GM21423 (cell line): ENCODE results near the gene MOV10.
"Not testable (repeated sequence)": the region's sequence is repeated elsewhere in the genome, so short reads cannot be mapped to it uniquely, and the experiment has no call there.

Source experiments
- ATAC-seq: cut with Tn5 transposase; IDR thresholded peaks from one replicate; pipeline ENCODE4 v1.9.1; 2021; ENCODE audit warnings: mild to moderate bottlenecking, moderate library complexity; ENCODE audit not compliant: unreplicated experiment

MOV10 gene

GRCh38 chr1:112674440-112674985 lies at the start of gene MOV10:
Gene MOV10, plus strand, starts transcription at chr1:112674659. Its CDS starts 254 bp downstream, at chr1:112674913.
- peak; percentile 56 for ATAC-seq

- no peak for ATAC-seq
These were observed 48.8 kb upstream of the MOV10 start for GRCh38 chr1:112625696-112626095.

- no peak for ATAC-seq
These were observed 48.3 kb upstream of the MOV10 start for GRCh38 chr1:112626193-112626592.

DNA sequence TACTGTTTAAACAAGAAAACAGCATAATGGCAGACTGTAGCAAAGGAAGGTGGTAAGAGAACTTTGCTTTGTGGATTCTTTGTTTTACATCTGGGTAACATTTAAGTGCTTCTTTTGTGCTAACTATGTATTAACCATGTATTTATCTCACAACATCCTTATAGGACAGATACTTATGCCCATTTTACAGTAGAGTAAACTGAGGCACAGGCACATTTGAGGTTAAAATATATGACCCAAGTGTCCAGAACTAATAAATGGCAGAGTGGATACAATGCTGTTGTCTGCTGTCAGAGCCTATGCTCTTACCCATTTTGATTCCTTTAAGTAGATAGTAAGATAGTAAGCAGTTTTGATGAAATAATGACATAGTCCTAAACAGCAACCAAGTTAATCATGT lies 47.6 kb upstream of the MOV10 start:
- ATAC-seq = no peak

- no peak for ATAC-seq
These were observed 45.9 kb upstream of the MOV10 start for GRCh38 chr1:112628516-112628915.

- no peak for ATAC-seq
These were observed 45.2 kb upstream of the MOV10 start for GRCh38 chr1:112629256-112629655.

GRCh38 chr1:112633628-112634027 lies 40.8 kb upstream of the MOV10 start:
- no peak for ATAC-seq

- no peak for ATAC-seq
These were observed 40.1 kb upstream of the MOV10 start for GRCh38 chr1:112634367-112634766.

- no peak for ATAC-seq
These were observed 38.4 kb upstream of the MOV10 start for GRCh38 chr1:112636056-112636455.

DNA sequence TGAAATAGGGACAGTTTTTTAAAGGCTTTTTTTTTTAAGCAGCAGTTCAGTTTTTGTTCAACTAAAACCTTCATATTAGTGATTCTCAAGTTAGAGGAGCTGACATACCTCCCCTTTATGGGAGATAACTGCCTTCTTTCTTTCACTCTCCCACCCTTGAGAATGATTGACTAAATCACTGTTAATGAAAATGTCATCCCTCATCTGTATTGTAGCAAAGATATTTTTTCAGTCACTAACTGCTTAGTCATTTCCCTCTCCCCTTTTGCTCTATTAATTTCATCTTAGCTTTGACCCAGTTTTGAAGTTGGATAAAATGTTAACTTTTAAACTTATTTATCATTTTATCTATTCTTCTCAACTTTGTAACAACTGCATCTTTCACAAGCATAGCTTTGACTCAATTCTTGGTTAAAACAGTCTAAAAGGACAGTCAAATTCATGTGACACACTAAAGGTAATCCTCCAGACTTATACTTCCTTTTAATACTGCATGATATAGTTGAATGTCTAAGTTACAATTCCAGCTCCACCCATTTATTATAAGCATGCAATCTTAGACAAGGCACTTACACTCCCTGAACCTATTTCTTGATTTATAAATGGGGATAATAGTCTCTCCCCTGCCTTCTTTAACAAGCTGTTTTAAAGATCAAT lies 37.7 kb upstream of the MOV10 start:
- ATAC-seq = peak; percentile 53

DNA sequence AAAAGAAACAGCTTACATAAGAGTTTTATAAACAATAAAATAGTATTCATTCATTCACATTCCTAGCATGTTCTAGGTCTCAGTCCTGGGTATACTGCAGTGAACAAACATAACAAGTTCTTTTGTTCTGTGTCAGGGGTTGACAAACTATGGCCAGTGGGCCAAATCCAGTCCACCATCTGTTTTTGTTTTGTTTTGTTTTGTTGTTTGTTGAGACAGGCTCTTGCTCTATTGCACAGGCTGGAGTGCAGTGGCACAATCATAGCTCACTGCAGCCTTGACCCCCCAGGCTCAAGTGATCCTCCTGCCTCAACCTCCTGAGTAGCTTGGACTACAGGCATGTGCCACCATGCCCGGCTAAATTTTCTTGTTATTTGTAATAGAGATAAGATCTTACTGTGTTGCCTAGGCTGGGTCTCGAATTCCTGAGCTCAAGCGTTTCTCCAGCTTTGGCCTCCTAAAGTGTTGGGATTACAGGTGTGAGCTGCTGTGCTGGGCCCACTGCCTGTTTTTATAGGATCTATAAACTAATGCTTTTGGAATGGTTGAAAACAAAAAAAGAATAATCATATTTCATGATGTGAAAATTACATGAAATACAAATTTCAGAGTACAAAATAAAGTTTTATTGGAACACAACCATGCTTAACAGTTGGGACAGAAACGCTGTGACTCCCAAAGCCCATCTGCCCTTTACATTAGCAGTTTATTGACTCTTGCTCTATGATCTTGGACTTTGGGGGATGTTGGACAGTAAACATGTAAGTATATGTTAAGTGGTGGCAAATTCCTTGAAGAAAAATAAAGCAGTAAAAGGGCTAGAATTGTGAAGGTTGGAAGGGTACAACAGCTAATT lies 37.0 kb upstream of the MOV10 start:
- ATAC-seq = no peak

- ATAC-seq = no peak
These were observed 36.4 kb upstream of the MOV10 start for GRCh38 chr1:112638110-112638428.

GRCh38 chr1:112640437-112640836 lies 34.0 kb upstream of the MOV10 start:
- ATAC-seq = not testable (repeated sequence)

- no peak for ATAC-seq
These were observed 31.4 kb upstream of the MOV10 start for GRCh38 chr1:112643080-112643479.

DNA sequence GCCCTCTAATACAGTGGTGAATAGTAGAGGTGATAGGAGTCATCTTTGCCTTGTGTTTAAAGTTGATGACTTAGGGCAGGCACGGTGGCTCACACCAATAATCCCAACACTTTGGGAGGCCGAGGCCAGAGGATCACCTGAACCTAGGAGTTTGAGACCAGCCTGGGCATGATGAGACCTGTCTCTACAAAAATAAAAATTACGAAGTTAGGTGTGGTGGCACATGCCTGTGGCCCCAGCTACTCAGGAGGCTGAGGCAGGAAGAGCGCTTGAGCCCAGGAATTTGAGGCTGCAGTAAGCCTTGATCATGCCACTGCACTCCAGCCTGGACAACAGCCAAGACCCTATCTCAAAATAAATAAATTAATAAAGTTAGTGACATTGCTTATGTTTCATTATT lies 28.2 kb upstream of the MOV10 start:
- no peak for ATAC-seq

- ATAC-seq = no peak
These were observed 23.3 kb upstream of the MOV10 start for GRCh38 chr1:112651205-112651604.

DNA sequence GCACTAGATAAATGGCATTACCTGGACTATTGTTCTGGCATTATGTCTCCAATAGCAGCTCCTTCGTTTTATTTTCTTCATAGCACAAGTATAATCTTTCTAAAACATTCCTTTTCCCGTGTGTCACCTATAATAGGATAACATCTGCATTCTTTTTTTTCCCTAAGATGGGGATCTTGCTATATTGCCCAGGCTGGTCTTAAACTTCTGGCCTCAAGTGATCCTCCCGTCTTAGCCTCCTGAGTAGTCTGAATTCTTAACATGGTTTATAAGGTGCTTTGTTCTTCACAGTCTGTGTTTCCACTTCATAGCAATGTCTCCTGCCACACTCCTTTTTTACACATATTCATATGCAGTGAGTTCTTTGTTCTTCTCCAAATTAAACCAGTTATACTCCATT lies 8.6 kb upstream of the MOV10 start:
- no peak for ATAC-seq

- ATAC-seq = no peak
These were observed 7.5 kb upstream of the MOV10 start for GRCh38 chr1:112666946-112667345.

DNA sequence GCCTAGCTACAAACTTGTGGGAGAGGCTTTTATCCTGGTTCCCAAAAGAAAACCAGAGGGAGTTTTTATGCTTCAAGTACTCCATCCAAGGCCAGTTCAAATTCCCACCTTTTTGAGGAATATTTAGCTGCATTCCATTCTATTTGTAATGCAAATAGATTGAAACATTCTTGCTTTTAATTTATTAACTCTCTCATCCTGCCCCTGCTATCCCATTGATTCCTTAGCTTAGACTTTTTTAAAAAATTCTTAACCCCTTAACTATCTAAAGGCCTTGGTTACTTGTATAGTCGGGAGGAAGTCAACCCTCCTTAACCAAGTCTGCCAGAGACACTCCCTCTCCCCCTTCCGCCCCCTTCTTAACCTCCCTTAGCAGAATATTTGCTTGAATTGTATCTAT lies 2.5 kb upstream of the MOV10 start:
- no peak for ATAC-seq

DNA sequence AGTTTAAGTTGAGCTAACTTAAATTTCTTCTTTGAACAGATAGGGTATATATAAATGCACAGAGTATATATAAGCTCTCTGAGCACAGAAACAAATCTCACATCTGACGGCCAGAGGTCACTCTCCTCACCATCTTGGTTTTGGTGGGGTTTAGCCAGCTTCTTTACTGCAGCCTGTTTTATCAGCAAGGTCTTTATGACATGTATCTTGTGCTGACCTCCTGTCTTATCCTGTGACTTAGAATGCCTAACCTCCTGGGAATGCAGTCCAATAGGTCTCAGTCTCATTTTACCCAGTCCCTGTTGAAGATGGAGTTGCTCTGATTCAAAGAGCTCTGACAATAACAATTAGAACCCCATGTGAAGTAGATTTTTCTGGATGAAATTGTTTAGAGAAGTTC lies 1.6 kb upstream of the MOV10 start:
- ATAC-seq = no peak

DNA sequence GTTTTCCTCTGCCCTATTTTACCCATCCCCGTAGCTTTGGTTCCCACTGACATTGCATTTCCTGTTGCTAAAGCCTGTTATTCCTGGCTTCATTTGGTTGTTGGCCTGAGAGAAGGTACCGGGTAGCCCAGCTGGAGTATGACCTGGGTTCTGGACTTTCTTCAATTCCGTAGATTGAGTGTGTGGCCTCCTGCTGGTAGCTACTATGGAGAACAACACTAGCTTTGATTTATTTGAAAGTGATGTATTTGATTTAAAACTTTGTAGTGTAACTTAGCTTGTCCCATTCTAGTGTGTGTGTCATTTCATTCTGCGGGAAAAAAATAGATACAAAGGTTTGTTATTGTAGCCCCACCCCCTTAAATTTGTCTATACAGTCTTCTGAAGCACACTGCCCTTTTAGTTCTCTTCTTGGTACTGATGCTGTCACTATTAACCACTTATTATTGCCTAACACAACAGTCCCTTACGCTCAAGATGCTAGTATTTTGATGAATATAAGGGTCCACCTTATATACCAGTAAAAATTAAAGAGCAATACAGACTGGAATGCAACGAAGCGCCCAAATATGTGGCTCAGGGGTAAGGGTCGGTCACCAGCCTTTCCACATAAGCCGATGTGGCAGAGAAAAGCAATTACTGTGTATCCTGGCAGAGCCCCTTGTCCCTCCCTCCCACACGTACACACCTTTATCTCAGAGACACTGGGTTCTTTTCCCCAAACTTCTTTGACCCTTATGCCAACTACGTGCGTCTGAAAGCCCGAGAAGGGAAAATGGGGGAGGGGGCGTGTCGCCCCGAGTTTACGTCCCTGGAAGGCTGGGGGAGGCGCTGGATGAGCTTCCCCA lies 643 bp upstream of the MOV10 start:
- peak; percentile 8 for ATAC-seq
